Measurements from ENCODE around the gene TRDN.
A peak's percentile ranks its signal among the peaks of the same experiment; 100 is the strongest.
"Not testable (repeated sequence)": the region's sequence is repeated elsewhere in the genome, so short reads cannot be mapped to it uniquely, and the experiment has no call there.

The TRDN gene

GRCh38 chr6:123323452-123324329, 313.1 kb downstream of the TRDN start:
- DNase-seq (ENCODE audit: low read depth) = no peak
- TF ChIP-seq CTCF (IDR thresholded peaks at IDR 0.05; ENCODE audit: low read depth, low read length, missing control alignments) = no peak

GRCh38 chr6:123321020-123321419, 315.7 kb downstream of the TRDN start:
- no peak for TF ChIP-seq CTCF (IDR thresholded peaks at IDR 0.05; ENCODE audit: low read depth, low read length, missing control alignments)
- no peak for DNase-seq (ENCODE audit: low read depth)
- no peak overlapping the region for H3K4me3 ChIP-seq (ENCODE audit: low read depth, low read length)

More at GRCh38 chr6:123323452-123324329, 313.1 kb downstream of the TRDN start:
- H3K4me3 ChIP-seq (ENCODE audit: low read depth, low read length) = no peak overlapping the region

GRCh38 chr6:123316733-123317323, 319.9 kb downstream of the TRDN start:
- no peak for DNase-seq (ENCODE audit: low read depth)
- no peak overlapping the region for H3K4me3 ChIP-seq (ENCODE audit: low read depth, low read length)
- peak; percentile 15 for TF ChIP-seq CTCF (IDR thresholded peaks at IDR 0.05; ENCODE audit: low read depth, low read length, missing control alignments)

- not testable (repeated sequence) for H3K4me3 ChIP-seq (ENCODE audit: low read depth, low read length); DNase-seq (ENCODE audit: low read depth)
These were observed 322.3 kb downstream of the TRDN start for GRCh38 chr6:123314459-123314858.

- no peak for TF ChIP-seq CTCF (IDR thresholded peaks at IDR 0.05; ENCODE audit: low read depth, low read length, missing control alignments)
- no peak for DNase-seq (ENCODE audit: low read depth)
- no peak overlapping the region for H3K4me3 ChIP-seq (ENCODE audit: low read depth, low read length)
These were observed 327.6 kb downstream of the TRDN start for GRCh38 chr6:123309130-123309529.

- DNase-seq (ENCODE audit: low read depth) = no peak
These were observed 330.4 kb downstream of the TRDN start for GRCh38 chr6:123306334-123306733.

More at GRCh38 chr6:123306334-123306733, 330.4 kb downstream of the TRDN start:
- H3K4me3 ChIP-seq (ENCODE audit: low read depth, low read length) = no peak overlapping the region
- TF ChIP-seq CTCF (IDR thresholded peaks at IDR 0.05; ENCODE audit: low read depth, low read length, missing control alignments) = no peak

All from GM12864 (cell line).